UCSD-AML1 (cell line): Measurements from ENCODE around the gene CTXND1.

ENCODE experiments used
- DNase-seq: peaks from one replicate; lab custom pipeline; 2025; ENCODE audit not compliant: unreplicated experiment; lab: John Stamatoyannopoulos, UW

Gene CTXND1

DNA sequence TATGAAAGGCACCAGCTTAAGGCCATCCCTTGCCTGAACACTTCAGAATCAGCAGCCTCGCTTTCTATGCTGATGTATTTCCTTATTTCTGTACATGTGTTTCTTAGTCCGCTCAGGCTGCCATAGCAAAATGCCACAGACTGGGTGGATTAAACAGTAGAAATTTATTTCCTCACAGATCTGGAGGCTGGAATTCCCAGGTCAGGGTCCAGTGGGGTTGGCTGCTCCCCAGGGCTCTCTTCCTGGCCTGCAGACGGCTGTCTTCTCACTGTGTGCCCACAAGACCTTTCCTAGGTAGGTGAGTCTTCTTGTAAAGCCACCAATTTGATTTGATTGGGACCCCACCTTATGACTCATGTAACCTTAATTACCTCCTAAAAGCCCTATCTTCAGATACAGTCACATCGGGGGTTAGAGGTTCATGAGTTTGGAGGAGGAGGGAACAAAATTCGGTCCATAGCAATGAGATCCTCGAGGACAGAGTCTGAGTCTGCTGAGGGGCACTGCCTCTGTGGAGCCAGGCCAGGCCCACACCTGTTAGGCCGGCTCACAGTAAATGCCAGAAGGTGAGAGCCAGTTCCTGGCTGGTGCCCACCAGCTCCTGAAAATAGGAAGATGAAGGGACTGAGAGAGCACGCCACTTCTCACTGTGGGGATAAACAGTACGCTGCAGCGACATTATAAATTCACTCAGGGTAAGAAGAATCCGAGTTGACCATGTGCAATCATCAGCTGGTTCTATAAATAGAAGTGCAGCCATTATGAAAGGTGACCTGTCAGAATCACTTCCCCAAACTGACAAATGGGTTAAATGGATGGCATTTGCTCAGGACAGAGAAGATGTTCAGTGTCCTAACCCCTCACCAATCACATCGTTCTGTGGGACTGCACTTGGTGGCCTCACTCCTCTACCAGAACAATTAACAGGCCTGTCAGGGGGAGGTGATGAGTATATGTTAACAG lies 41.1 kb downstream of the CTXND1 start:
- DNase-seq = no peak

DNA sequence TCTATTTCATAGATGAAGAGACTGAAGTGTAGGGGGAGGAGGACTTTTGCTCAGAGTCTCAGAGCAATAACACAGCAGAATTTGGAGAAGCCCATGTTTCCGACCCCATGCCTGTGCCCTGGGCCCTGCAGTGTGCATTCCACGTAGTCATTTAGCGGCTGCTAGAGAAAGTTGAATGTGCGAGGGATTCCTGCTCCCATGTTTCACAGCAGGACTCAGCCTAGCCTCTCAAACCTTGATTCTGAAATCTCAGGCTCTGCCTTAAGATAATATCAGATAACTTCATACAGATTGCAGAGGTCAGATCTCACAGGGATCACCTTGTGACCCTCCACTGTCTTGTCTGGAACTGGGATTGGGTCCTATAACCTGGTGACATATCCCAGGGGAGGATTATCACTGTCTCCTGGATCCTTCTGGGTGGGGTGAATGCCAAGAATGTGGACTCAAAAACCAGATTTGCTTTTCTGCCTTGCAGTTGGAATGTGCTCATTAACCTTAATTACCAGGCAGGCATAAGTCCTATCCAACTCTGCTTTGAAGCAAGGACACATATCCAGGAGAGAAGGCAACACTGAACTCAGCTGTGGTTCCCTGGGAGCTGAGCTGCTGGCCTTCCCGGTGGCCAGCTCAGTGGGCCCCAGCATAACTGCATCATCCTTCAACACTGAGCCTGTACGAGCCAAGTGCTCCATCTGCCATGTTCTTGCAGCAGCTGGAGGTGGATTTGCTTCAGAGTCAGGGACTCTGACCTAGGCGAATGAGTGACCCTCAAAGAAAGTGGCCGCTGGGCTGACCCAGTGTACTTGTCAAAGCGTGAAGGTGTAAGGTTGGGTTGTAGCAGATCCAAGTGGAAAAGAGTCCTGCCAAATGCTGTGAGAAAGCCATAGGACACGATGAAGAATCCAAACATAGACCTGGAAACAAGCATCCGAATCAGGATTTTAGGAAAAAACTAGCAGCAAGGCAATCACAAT lies 43.0 kb downstream of the CTXND1 start:
- DNase-seq = no peak

DNA sequence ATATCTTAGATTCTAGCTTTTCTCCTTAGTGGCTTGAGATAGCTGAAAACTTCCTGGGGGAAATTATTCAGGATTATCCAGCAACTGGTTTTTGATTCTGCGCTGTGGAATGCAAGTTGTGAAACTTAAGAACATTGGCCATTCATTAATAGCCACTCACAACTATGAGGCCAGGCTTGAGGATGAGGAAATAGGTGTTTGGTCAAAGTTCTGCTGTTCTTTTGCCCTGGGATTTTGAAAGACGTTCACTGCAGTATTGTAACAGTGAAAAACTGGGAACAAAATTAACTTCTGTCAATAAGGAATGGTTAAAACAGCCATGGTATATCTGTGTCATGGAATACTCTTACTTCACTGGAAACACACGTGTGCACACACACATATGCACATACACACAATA lies 44.1 kb downstream of the CTXND1 start:
- DNase-seq = no peak

DNA sequence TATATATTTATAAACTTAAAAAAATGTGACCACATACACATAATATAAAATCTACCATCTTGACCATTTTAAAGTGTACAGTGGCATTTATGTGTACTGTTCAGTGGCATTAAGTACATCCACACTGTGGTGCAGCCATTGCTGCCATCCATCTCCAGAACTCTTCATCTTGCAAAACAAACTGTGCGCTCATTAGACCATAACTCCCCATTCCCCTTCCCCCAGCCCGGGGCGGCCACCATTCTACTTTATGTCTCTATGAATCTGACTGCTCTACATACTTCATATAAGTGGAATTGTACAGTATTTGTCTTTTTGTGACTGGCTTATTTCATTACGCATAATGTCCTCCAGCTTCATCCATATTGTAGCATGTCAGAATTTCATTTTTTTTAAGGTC lies 47.8 kb downstream of the CTXND1 start:
- DNase-seq = no peak

DNA sequence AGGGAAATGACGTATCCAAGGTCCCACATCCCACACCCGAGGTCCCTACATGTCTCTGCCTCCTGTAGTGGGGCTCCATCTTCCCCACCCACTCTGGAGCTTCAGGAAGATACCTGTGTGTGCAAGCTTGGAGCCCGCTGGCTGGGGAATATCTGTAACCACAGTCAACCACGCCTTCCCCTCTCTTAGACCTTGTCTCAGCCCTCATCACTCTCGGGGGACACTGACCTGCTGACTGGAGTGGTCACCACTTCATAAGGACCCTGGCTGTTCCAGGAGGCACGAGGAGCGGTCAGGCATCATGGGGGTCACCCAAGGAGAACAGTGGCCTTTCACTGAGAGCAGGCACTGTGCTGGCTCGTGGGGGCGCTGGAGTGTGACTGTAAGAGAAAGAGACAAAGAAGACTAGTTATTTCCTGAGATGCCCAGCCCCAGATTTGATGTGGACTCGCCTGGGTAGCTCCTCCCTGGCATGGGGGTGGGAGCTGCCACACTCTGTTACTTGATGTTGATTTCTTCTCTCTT lies 48.6 kb downstream of the CTXND1 start:
- DNase-seq = no peak

DNA sequence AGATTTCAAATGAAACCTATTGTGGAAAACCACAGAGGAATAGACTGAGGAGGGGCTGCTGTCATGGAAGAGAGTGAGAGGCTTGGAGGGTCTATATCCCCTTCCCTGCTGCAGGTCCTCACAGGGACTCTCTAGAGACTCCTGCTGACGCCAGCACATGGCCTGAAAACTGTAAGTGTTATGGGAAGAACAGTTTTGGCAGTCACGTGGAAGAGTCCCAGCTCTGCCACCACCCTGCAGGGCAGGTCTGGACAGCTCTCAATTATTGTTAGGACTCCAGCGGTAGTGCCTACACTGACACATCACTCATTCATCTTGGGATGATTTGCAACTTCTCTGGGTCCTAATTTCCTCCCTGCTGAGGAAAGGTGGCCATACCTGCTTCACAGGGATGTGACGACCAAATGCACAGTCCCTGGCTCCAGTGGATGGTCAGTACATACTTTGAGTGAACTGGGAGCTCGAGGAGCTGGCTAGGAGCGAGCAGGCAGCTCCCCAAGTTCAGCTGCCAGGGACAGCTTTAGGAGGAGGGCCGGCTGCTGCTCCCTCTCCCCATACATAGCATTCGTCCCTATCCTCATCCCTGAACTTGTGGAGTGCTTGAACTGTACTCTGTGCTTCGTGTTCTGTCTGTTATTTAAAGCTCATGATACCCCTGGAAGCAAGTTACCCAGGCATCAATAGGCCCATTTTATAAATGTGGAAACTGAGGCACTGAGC lies 49.2 kb downstream of the CTXND1 start:
- no peak for DNase-seq

DNA sequence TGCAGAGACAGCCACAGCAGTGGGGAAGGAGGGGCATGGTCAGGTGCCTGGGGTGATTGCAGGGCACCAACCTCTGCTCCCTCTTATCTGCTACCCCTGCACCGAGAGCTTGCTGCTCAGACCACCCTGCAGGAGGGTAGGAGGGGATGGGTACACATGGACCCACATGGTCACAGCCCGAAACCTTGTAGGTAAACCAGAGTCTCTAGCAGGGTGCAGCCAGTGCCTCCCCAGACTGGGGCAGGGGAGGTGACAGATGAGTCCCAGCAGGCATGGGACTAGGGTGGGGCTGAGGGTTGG lies 50.0 kb downstream of the CTXND1 start:
- no peak for DNase-seq

DNA sequence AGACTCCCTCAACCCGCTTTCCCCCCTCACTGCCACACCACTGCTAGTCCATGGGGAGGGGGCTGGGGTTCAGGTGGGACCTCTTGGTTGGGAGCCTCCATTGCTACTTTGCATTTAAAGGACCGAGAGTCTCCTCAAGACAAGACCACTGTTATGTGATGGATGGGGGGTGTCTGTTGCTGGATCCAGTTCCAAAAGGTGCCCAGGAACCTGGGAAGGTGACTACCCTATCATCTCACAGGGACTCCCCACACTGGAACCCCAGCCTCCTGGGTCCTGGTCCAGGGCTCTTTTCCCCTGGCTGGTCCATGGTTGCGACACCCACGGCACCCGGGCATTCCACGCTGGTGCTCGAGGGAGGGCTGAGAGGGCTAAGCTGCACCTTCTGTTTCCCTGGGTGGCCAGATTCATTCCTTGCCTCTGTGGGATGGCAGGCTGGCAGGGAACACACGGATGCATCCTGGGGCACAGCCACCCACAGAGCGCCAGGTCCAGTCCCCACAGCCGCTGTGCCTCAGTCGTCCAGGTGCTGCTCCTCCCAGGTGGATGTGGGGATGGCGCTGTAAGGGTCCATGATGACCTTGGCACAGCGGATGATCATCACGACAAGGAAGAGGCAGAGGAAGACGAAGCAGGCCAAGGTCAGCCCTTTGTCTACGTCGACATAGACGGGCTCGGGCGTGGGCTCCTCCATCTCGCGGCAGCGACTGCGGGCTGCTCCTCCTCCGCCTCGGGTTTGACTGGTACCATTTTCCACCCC lies 50.6 kb downstream of the CTXND1 start:
- DNase-seq = no peak

DNA sequence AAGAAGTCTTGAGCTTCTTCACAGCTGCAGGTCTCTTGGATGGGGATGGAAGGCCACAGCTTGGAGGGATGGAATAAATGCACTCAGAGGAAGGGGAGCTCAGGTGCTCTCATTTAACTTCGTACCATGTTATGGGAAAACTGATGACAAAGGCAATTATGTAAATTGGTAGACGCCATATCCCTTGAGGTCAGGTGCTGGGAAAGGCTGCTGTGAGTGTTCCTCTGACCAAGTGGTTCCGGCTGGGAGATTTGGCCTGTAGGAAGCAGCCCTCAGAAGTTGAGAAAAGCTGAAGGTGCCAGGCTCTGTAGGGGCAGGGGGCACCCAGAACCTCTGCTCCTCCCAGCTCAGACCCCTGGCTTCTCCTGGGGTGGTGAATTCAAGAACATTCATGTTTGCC lies 52.1 kb downstream of the CTXND1 start:
- DNase-seq = no peak

DNA sequence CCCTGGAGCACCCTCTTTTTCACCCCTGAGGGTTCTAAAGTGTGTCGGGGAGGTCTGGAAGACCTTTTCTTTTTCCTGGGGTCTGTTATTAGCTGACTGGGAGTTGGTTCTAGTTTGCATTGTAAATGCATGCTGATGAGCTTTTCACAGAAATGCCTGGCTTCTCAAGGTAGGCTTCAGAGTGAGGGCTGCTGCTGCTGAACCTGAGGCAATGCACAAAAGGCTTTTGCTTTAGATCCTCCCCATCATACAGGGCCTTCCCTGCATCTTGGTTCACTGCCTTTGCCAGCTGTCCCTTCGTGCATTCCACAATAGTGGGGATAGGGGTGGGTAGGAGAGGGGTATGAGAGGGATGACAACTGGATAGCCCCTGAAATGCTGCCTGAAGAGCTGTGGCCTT lies 52.6 kb downstream of the CTXND1 start:
- no peak for DNase-seq

DNA sequence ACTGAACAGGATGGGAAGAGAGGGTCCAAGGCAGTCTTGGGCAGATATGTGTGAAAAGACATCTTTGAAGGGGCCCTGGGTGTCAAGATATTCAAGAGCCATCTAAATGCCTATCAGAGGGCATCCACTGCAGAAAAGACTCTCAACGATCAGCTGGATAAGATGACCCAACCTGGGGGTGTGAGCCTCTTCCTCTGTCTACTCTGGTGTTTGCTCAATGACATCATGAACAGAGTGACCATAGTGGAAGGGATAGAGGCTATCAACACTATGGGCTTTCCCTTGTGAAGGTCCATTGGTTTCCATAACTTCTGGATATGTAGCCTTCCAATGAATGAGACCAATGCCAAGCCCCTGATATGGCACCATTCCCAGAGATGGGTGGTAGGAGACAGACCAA lies 57.1 kb downstream of the CTXND1 start:
- DNase-seq = no peak

DNA sequence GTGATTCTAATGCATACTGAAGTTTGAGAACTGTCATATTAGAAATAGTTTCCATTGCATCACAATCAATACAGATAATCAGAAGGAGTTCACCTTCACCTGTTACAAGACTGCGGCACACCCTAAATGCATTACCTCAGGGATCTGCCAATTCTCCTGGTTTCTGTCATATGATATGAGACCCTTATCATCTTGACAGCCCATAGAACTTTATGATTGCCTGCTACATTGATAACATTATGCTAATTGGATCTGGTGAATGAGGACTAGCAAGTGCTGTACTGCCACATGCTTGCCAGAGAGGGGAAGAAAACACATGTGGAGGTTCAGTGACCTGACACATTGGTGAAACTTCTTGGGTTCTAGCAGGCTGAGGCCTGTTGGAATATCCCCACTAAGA lies 57.8 kb downstream of the CTXND1 start:
- DNase-seq = no peak

DNA sequence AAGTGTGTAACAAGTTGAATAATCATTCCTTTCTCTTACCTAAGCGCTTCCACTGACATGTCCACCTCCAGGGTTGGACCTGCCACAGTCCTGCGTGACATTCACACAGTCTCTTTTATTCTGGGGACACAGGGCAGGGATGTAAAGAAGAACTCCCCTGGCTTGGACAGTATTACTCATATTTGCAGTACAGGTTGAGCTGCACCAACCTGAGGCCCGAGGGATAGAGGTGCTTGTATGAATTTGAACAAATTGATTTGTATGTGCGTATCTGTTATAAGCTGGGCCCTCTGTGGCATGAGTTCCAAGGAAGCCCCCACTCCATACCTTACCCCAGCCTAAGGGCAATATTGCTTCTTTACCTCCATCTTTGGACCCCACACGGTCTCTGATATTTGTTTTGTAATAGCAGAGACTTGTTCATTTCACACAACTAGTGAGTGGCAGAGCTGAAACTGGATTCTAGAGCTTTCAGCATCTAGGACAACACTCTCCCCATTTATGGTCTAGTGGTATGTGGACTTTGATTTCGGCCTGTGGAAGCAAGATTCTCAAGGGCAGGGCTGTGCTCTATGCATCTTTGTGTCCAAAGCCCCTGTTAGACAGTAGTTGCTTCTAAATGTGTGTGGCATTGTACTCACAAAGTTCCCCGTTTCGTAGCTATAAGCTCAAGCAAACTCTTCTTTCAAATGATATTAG lies 60.0 kb downstream of the CTXND1 start:
- DNase-seq = no peak

DNA sequence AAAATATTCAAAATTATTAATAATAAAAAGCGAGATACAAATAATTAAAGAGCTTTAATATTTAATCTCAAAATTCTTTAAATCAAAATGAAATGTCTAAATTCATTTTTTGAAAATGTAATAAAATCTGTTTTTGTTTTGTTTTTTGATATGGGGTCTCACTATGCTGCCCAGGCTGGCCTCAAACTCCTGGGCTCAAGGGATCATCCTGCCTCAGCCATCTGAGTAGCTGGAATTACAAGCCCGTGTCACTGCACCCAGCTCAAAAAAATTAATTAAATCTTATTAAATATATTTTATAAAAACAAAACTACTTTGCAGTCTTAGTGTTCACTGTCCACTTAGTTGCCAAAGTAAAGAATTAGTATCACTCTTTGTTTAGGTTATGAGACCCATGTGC lies 60.8 kb downstream of the CTXND1 start:
- DNase-seq = no peak

DNA sequence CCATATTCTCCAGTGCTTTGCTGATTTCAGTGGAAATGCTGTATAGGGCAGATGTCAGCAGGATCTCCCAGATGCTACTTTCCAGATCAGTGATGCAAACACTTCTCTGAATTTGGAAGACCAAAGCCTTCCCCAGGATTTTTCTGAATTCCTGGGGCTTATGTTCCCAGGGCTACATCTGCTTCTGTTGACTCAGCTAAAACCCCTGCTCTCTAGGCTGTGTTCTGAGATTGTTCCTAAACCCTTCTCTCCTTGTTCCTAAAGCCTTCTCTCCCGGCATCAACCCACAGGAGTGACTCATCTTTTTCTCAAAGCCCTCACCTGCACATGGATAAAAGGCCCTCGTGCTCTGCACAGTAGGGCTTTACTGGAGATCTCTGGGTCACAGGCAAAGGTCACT lies 63.8 kb downstream of the CTXND1 start:
- DNase-seq = no peak

DNA sequence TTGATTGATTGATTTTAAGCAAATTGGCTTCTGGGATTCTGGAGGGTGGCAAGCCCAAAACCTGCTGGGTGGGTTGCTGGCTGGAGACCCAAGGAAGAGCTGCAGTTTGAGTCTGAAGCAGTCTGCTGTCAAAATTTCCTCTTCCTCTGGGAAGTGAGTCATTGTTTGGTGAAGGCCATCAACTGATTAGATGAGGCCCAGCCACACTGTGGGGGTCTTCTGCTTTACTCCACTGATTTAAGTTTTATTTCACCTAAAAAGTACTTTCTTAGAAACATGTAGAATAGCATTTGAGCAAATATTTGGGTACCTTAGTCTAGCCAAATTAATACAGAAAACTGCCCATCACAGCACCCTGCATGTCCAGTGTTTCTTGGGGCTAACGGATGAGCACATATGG lies 65.4 kb downstream of the CTXND1 start:
- DNase-seq = no peak

DNA sequence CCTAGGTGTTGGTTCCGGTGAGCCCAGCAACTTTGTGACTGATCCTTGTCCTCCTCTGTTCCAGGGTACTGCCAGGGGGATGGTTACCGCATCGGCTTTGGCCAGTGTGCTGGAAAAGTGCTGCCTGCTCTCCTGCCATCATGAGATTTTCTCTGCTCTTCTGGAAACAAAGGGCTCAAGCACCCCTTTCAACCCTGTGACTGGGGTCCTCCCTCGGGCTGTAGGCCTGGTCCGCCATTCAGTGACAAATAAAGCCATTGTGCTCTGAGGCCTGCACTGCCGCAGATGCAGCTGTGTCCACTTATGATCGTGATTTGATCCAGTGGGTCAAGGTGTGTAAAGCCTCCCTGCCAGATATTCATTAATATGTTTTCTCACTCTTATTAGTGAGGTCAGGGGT lies 65.9 kb downstream of the CTXND1 start:
- DNase-seq = no peak

DNA sequence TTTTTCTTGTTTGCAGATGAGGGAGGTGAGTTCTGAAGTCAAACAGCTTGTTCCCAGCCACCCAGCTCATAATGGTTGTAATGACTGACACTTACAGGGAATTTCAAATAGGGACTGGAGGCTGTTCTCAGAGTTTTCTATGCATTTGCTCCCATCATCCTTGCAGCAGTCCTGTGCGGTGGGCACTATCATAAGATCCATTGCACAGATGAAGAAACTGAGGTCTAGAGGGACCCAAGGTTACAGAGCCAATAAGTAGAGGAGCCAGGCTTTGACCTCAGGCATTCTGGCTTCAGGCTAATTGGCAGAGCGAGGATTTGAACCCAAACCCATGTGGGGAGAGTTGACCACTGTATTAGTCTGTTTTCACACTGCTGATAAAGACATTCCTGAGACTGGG lies 66.9 kb downstream of the CTXND1 start:
- no peak for DNase-seq

DNA sequence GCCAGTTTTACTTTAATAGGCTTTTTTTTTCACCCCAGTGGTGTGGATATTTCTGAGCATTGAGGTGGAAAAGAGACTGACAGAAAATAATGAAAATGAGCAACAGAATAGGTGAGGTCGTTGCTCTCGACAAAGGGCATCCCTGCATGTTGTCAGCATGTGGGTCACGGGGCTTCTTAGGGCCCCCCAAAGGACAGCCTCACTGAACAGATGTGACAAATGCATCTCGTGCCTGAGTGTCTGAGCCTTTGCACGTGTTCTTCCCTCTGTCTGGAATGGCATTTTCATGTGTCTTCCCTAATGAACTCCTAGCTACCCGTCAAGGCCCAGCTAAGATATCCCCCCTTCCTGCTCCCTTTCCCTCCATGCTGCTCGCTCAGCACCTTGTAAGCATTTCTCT lies 67.5 kb downstream of the CTXND1 start:
- no peak for DNase-seq

DNA sequence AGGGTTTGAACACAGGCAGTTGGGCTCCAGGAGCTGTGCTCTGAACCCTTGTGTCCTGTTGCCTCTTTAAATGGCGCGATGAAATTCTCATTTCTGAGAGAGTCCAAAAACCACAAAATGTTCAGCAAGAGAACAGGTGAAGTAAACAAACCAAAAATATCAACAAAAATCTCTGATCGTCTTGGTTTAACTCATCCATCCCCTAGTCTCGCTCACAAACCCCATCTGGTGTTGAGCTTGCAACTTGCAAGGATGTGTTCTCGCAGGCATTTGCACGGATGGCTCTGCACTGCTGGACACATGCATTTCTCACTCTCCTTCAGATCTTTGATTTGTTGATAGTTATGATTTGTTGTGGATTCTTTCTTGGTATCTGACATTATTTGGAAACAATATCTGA lies 68.1 kb downstream of the CTXND1 start:
- DNase-seq = no peak
